HepG2 (cell line): Measurements from ENCODE around the gene TMEM209. TPM values are rescaled to one million over a fixed set of nuclear protein-coding genes. Genes with fewer than 3 reads are reported as not detected.

Source experiments
- CEBPG ChIP-seq: IDR thresholded peaks from 2 replicates; pipeline ENCODE4 v1.6.1; 2016
- CENPT ChIP-seq: sonication (generic); formaldehyde crosslinking; IDR thresholded peaks from 2 replicates; pipeline ENCODE4 v1.8.0; 2022; ENCODE audit warnings: low read depth, mild to moderate bottlenecking, moderate library complexity, missing genetic modification reagents
- CSRNP1 ChIP-seq: sonication (generic); formaldehyde crosslinking; IDR thresholded peaks from 2 replicates; pipeline ENCODE4 v1.8.1; 2023; ENCODE audit warnings: mild to moderate bottlenecking, missing genetic modification reagents
- E2F1 ChIP-seq: sonication (generic); formaldehyde crosslinking; IDR thresholded peaks from 2 replicates; pipeline ENCODE4 v1.5.0; 2020; ENCODE audit warnings: missing genetic modification reagents
- ELK4 ChIP-seq: sonication (generic); formaldehyde crosslinking; IDR thresholded peaks from 2 replicates; pipeline ENCODE4 v1.9.0; 2021; ENCODE audit warnings: missing genetic modification reagents, borderline replicate concordance
- GABPB1 ChIP-seq: IDR thresholded peaks from 2 replicates; pipeline ENCODE4 v1.6.1; 2016; ENCODE audit warnings: mild to moderate bottlenecking, missing genetic modification reagents, moderate library complexity, missing compliant biosample characterization
- HMGXB3 ChIP-seq: sonication (generic); formaldehyde crosslinking; IDR thresholded peaks from 2 replicates; pipeline ENCODE4 v1.4.0; 2020; ENCODE audit warnings: missing genetic modification reagents, borderline replicate concordance
- MAFG ChIP-seq: sonication (generic); formaldehyde crosslinking; IDR thresholded peaks from 2 replicates; pipeline ENCODE4 v1.5.1; 2020; ENCODE audit warnings: mild to moderate bottlenecking, missing genetic modification reagents
- MIER3 ChIP-seq: IDR thresholded peaks from 2 replicates; pipeline ENCODE4 v1.6.1; 2016; ENCODE audit warnings: missing compliant biosample characterization, borderline replicate concordance
- RAD51 ChIP-seq: fragments of 450-650 bp; IDR thresholded peaks from 2 replicates; pipeline ENCODE4 v1.6.1; 2016; ENCODE audit warnings: borderline replicate concordance
- REXO4 ChIP-seq: sonication (generic); formaldehyde crosslinking; IDR thresholded peaks from 2 replicates; pipeline ENCODE4 v1.8.0; 2022; ENCODE audit warnings: missing genetic modification reagents, mild to moderate bottlenecking, borderline replicate concordance
- SAP130 ChIP-seq: IDR thresholded peaks from 2 replicates; pipeline ENCODE4 v1.6.1; 2016; ENCODE audit warnings: low read depth
- TCF12 ChIP-seq, 2 experiments: fragments of 450-650 bp in 1 of 2; sonication (generic) in 1 of 2; formaldehyde crosslinking in 1 of 2; IDR thresholded peaks; 2 replicates each; pipeline versions ENCODE4 v1.6.1 to v1.8.0; 2017 to 2022; ENCODE audit warnings: antibody characterized with exemption in 1 of 2, mild to moderate bottlenecking in 1 of 2, missing genetic modification reagents in 1 of 2, moderate library complexity in 1 of 2
- ZEB1 ChIP-seq: IDR thresholded peaks from 2 replicates; pipeline ENCODE4 v1.6.1; 2012; ENCODE audit warnings: mild to moderate bottlenecking, low read depth, inconsistent platforms; ENCODE audit not compliant: insufficient replicate concordance
- ZFP36L1 ChIP-seq: sonication (generic); formaldehyde crosslinking; IDR thresholded peaks from 2 replicates; pipeline ENCODE4 v1.8.0; 2022; ENCODE audit warnings: mild to moderate bottlenecking, missing genetic modification reagents, moderate library complexity
- ZNF124 ChIP-seq: sonication (generic); formaldehyde crosslinking; IDR thresholded peaks from 2 replicates; pipeline ENCODE4 v1.4.0; 2020; ENCODE audit warnings: missing genetic modification reagents
- ZNF230 ChIP-seq: sonication (generic); formaldehyde crosslinking; IDR thresholded peaks from 2 replicates; pipeline ENCODE4 v1.4.0; 2020; ENCODE audit warnings: mild to moderate bottlenecking, missing genetic modification reagents
- ZNF317 ChIP-seq: sonication (generic); formaldehyde crosslinking; IDR thresholded peaks from 2 replicates; pipeline ENCODE4 v1.5.0; 2020; ENCODE audit warnings: mild to moderate bottlenecking, missing genetic modification reagents
- ZNF556 ChIP-seq: sonication (generic); formaldehyde crosslinking; IDR thresholded peaks from 2 replicates; pipeline ENCODE4 v1.4.0; 2020; ENCODE audit warnings: mild to moderate bottlenecking, missing genetic modification reagents, borderline replicate concordance
- ZNF672 ChIP-seq: sonication (generic); formaldehyde crosslinking; IDR thresholded peaks from 2 replicates; pipeline ENCODE4 v1.8.1; 2022; ENCODE audit warnings: missing genetic modification reagents
- ZNF850 ChIP-seq: sonication (generic); formaldehyde crosslinking; conservative IDR thresholded peaks from 2 replicates; pipeline ENCODE4 v1.9.0; 2021; ENCODE audit warnings: mild to moderate bottlenecking, missing genetic modification reagents
- polyA plus RNA-seq, 8 experiments: library from polyadenylated mRNA; depleted of rRNA in 3 of 8; stranded (reverse) in 7 of 8; unstranded in 1 of 8; fragments of >200 nt; fragmentation: Illumina TruSeq in 4 of 8; extraction: Trizol in 4 of 8; gene quantifications; 2 replicates each; pipeline versions ENCODE4 v1.2.1 to v1.2.3, GENCODE V29; 2011 to 2016; ENCODE audit warnings: low read depth in 4 of 8, missing spikeins in 1 of 8, mixed read lengths in 1 of 8; ENCODE audit not compliant: insufficient read depth in 1 of 8
- total RNA-seq, 5 experiments: library from RNA; depleted of rRNA; stranded (reverse); fragments of >200 nt; fragmentation: Illumina TruSeq; extraction: Trizol; gene quantifications; 2 replicates each; pipeline ENCODE4 v1.2.3, GENCODE V29; 2016; ENCODE audit warnings: low read depth in 1 of 5

The TMEM209 gene
- total and polyA plus RNA-seq, 2 of the 13 experiments (the other 11 are each of a cell fraction or from before 2014, with no cell fraction given): 14.5 to 15.6 TPM

- TF ChIP-seq ELK4 (CRISPR knock-in tag): no peak
- no peak for TF ChIP-seq CEBPG
- peak; percentile 83 for TF ChIP-seq E2F1 (CRISPR knock-in tag)
- no peak for TF ChIP-seq MAFG (CRISPR knock-in tag)
- TF ChIP-seq ZNF230: peak; percentile 52; the same call in 1 of the 2 replicates
- TF ChIP-seq ZNF124 (CRISPR knock-in tag): peak; percentile 60; the same call in 1 of the 2 replicates
- no peak for TF ChIP-seq ZNF672 (CRISPR knock-in tag)
- no peak for TF ChIP-seq CENPT (CRISPR knock-in tag)
- TF ChIP-seq TCF12 (IDR thresholded peaks at IDR 0.05): no peak
- no peak for TF ChIP-seq TCF12 (CRISPR knock-in tag; IDR thresholded peaks at IDR 0.05)
- no peak for TF ChIP-seq ZNF317 (CRISPR knock-in tag)
- no peak; the same call in 1 of the 2 replicates for TF ChIP-seq ZNF556
- TF ChIP-seq ZFP36L1: no peak
- TF ChIP-seq ZEB1: no peak
- no peak for TF ChIP-seq REXO4
- no peak for TF ChIP-seq ZNF850
- no peak for TF ChIP-seq RAD51
- TF ChIP-seq MIER3 (CRISPR knock-in tag): no peak
- peak; percentile 96 for TF ChIP-seq GABPB1 (CRISPR knock-in tag)
- peak; percentile 95 for TF ChIP-seq SAP130 (CRISPR knock-in tag)
- peak; percentile 56; the same call in 1 of the 2 replicates for TF ChIP-seq HMGXB3 (CRISPR knock-in tag)
- TF ChIP-seq CSRNP1 (CRISPR knock-in tag): 0 out of 2 replicates have a peak, but pooled peaks have one; percentile 53
Measured at GRCh38 chr7:130205084-130205947, at the start of gene TMEM209 (continued).
